Measurements from ENCODE around the gene MAGI1.

GRCh38 chr3:65861718-65862117 lies 177.0 kb downstream of the MAGI1 start:
- TF ChIP-seq CTCF (IDR thresholded peaks at IDR 0.05) (no peak), POLR2A (IDR thresholded peaks at IDR 0.05) (no peak)

Data from lower leg skin (tissue), 3 donors.